Stimulated activated CD8-positive, alpha-beta memory T cell treated with anti-CD3 and anti-CD28 coated beads, Interleukin-7, amount 100 ng/mL, for 1 hour (primary cell): ENCODE data around the gene TBXAS1.

ENCODE experiments used
- DNase-seq, 2 donors: peaks; one replicate each; pipeline ENCODE4 v3.0.0-alpha.2; 2020; ENCODE audit warnings: low read depth in 2 of 2

TBXAS1 gene

GRCh38 chr7:140022582-140023211, 193.6 kb downstream of the TBXAS1 start:
- DNase-seq: no peak

GRCh38 chr7:140023728-140024127, 194.7 kb downstream of the TBXAS1 start:
- no peak for DNase-seq

GRCh38 chr7:140024585-140024984, 195.5 kb downstream of the TBXAS1 start:
- DNase-seq: no peak

- DNase-seq: no peak
Measured at GRCh38 chr7:140025241-140025640, 196.2 kb downstream of the TBXAS1 start.

GRCh38 chr7:140025814-140026433, 196.9 kb downstream of the TBXAS1 start:
- DNase-seq: no peak

GRCh38 chr7:140026935-140027334, 197.9 kb downstream of the TBXAS1 start:
- DNase-seq: no peak

GRCh38 chr7:140027858-140028257, 198.8 kb downstream of the TBXAS1 start:
- DNase-seq: no peak

GRCh38 chr7:140028311-140028710, 199.2 kb downstream of the TBXAS1 start:
- no peak for DNase-seq

- no peak for DNase-seq
Measured at GRCh38 chr7:140029072-140029471, 200.0 kb downstream of the TBXAS1 start.

GRCh38 chr7:140031364-140031763, 202.3 kb downstream of the TBXAS1 start:
- DNase-seq: no peak

GRCh38 chr7:140033036-140033435, 204.0 kb downstream of the TBXAS1 start:
- DNase-seq: no peak

- DNase-seq: no peak
Measured at GRCh38 chr7:140033779-140034363, 204.8 kb downstream of the TBXAS1 start.

GRCh38 chr7:140034421-140034820, 205.4 kb downstream of the TBXAS1 start:
- no peak for DNase-seq

- no peak for DNase-seq
Measured at GRCh38 chr7:140035400-140036223, 206.5 kb downstream of the TBXAS1 start.

- DNase-seq: no peak
Measured at GRCh38 chr7:140036224-140036962, 207.3 kb downstream of the TBXAS1 start.

GRCh38 chr7:140039066-140039465, 210.0 kb downstream of the TBXAS1 start:
- DNase-seq: no peak

- DNase-seq: no peak
Measured at GRCh38 chr7:140039896-140040295, 210.8 kb downstream of the TBXAS1 start.

- DNase-seq: no peak
Measured at GRCh38 chr7:140041659-140042385, 212.8 kb downstream of the TBXAS1 start.

GRCh38 chr7:140042386-140042670, 213.3 kb downstream of the TBXAS1 start:
- no peak for DNase-seq

GRCh38 chr7:140044251-140044650, 215.2 kb downstream of the TBXAS1 start:
- no peak for DNase-seq

GRCh38 chr7:140045697-140046096, 216.6 kb downstream of the TBXAS1 start:
- no peak for DNase-seq
